GM19193 (cell line): ENCODE results near the gene SCARB1.

Experiments
- POLR2A ChIP-seq: IDR thresholded peaks from 4 replicates; pipeline ENCODE4 v1.6.1; 2011; ENCODE audit not compliant: insufficient read depth, insufficient read length; ENCODE audit errors: extremely low read depth

SCARB1 gene

DNA sequence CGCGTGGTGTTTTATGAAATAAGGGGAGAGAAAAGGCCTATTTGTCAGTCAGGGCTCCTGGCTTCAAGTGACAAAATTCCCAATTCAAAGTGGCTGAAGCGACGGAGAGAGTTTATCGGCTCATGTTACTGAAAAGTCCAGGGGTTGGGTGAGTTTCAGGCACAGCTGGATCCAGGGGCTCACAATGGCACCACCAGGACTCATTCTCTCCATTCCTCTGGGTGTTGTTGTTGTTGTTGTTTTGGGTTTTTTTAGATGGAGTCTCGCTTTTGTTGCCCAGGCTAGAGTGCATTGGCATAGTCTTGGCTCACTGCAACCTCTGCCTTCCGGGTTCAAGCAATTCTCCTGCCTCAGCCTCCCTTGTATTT is 119.4 kb downstream of the SCARB1 start:
- TF ChIP-seq POLR2A = no peak

DNA sequence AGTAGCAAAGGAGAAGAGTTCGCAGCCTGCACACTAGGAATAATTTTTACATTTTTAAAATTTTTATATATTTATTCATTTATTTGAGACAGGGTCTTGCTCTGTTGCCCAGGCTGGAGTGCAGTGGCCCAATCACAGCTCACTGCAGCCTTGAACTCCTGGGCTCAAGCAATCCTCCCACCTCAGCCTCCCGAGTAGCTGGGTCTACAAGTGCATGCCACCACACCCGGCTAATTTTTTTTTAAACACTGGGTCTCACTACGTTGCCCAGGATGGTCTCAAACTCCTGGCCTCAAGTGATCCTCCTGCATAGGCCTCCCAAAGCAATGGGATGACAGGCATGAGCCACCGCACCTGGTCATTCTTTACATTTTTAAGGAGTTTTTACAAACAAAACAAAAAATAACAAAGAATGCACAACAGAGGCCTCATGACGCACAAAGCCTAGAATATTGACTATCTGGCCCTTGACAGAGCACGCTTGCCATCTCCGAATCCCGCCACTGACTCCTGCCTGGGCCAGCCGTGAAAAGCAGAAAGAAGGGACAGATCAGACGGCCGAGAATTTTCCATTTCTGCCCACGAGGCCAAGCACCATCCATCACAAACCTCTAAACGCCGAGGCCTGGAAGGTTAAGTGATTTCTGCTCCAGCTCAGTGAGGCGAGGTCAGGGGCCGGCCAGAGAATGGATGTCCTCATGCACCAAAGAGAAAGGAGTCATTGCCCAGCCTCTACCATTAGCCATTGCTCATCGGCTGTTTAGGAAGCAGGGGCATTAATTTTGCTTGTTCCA is 120.0 kb downstream of the SCARB1 start:
- TF ChIP-seq POLR2A = no peak

DNA sequence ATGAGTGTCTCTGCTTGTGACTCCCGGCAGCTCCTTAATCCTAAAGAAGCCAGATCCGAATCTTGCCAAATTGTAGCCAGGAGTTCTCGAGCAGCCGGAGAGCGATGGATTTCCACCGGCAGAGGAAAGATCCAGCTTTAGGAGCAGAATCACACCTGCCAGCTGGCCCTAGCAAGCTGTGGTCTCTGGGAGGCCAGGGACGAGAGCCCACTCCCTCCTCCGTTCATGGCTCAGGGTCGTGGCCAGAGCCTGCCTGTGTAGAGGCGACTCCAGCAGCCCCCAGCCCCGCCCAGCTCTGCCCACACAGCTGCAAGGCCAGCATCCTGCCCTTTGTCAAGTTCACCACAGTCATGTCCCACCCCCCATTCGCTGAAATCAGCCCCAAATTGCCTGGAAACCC is 121.0 kb downstream of the SCARB1 start:
- no peak for TF ChIP-seq POLR2A

DNA sequence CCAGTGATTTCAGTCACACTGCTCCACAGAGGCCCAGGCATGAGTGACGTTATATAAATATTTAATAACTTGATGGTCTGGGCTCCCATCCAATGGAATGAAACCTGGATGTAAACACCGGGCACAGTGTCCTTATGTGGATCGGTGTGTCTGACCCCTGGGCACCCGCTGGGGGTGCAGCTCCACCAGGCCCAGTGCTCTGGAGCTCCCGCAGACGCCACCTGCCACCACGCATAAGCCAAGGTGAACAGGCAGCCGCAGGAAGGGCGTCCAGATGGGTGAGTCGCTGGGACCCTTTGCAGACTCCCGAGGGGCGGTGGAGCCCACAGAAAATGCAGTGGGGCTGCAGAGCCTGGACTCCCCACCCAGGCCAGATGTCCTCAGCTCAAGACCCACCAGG is 121.6 kb downstream of the SCARB1 start:
- TF ChIP-seq POLR2A = no peak

DNA sequence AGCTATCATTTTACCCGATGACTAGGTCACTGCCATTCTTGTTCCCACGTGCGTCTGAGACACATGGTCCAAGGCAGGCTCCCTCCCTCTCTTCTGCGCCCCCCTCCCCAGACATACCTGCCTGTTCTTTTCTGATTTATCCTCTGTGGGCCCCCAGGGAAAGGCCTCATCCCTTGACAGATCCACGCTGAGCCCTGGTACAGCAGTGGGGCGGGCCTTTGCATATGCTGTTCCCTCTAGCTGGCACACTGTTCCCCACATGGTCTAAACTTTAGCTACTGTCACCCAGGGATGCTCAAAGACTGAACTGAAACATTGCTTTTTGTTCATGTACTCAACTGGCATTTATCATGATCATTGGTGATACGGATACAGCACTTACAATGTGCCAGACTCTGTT is 122.5 kb downstream of the SCARB1 start:
- no peak for TF ChIP-seq POLR2A

DNA sequence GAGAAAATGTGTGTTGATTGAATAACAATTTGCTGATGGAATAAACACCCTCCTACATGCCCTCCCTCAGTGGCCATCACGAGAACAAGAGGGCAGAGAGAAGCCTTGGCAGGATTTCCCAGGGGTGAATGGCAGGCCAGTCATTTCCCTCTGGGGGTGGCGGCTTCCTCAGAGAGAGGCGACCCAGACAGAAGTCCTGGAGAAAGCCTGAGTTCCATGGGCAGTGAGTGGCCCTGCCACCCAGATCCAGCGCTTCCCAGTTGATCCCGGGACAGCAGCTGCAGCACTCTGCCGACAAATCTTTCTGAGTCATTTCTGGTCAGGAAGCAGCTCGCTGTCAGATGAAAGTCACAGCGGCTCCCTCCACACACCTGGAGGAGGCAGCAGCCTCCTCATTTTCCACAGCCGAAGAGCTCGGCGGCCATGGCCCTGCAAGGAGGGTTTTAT is 123.0 kb downstream of the SCARB1 start:
- no peak for TF ChIP-seq POLR2A

DNA sequence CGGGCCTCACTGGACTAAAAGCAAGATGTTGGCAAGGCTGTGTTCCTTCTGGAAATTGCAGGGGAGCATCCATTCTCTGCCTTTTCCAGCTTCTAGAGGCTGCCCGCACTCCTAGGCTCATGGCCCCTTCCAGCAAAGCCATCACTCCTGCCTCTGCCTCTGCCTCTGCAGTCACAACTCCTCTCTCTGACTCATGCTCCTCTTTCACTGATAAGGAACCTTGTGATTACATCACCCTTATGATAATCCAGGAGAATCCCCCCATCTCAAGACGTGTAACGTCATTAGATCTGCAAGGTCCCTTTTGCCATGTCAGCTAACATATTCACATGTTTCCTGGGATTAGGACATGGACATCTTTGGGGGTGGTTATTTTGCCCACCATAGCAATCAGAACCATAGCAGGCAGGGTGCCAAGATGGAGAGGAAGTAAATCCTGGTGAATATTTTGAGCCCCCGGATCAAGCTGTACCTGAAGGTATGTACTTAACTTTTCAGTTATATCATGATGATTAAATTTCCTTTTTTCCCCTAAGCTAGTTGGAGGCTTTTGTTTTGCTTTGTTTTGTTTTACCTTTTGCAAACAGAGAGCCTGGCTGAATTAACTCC is 123.6 kb downstream of the SCARB1 start:
- no peak for TF ChIP-seq POLR2A

DNA sequence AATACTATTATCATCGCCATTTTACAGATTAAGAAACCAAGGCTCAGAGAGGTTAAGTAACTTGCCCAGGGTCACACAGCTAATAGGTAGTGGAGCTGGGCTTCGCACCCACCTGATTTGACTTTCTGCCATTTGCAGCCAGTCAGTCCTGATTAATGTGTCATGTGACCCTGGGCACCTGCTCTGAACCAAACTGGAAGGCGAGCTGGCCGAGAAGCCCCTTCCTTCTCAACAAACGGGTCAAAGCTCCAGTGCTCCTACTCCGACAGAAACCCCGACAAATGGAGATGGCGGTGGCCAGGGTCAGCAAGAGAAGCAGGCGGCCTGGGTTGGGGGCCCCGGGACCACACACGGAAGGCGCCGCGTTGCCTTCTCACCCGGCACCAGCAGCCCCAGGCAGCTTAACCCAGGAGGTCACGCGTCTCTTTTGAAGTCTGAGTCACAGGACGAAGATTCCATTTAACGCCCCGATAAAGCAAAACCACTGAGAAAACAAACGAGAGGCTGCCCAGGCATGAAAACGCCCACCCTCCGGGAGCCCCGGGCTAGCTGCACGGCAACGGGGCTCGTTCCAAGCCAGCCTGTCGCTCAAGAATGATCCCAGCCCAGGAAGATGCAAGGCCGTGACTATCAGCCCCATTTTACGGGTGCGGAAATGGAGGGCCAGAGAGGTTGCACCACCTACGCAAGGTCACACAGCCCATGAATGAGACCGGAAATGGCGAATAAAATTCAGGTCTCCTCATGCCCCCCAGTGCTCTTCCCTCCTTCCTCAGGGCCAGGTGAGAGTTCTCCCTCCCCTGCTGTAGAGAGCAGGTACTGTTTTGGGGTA is 124.8 kb downstream of the SCARB1 start:
- no peak for TF ChIP-seq POLR2A

DNA sequence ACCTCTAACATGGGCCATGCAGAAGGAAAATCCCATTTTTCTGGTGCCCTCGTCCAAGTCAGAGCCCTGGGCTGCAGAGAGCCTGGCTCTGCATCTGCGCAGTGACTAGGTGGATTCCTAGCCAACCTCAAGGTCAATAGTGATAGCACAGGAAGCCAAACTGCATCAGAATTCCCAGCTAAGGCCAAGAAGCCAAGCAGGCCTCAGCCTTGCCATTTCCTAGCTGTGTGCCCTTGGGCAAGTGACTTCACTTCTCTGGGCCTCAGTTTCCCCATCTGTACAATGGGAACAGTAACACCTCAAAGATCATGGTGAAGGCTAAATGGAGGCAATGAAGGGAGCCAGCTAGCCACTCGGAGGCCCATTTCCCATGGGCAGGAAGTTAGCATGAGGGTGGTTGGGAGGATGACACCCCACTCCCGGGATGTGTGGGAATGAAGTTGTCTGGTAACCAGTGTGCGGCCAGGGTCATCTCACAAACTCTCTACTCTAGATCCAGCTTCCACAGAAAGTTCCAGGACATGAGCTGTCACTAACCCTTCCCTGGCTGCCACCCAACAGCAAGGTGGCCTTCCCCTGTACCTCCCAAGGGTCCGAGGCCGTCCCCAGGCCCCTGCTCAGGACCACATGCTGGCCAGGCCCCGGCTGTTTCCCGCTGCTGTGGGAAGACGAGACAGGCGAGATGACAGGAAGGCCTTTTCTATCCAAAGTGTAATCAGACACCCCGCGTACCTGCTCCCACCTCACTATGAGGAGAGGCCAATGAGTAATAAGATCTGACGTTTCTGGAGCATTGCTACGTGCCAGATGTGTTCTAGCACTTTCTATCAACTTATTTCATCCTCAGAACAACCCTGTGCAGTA is 125.7 kb downstream of the SCARB1 start:
- TF ChIP-seq POLR2A = no peak

DNA sequence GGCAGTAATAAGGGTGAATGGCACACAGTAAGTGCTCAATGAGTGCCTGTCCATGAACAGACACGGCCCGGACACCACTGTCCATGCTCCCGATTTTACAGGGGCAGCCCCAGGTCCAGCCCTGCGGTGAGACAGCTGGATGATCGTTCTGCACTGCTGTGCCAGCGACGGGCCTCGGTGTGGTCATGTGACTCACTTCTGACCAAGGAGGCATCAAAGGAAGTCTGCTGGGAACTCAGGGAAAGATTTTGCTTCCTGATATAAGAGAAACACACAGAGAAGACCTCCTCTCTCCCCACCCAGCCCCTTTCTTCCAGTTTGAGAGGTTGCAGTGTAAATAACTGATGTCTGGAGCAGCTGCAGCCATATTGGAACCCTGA is 126.6 kb downstream of the SCARB1 start:
- TF ChIP-seq POLR2A = no peak

DNA sequence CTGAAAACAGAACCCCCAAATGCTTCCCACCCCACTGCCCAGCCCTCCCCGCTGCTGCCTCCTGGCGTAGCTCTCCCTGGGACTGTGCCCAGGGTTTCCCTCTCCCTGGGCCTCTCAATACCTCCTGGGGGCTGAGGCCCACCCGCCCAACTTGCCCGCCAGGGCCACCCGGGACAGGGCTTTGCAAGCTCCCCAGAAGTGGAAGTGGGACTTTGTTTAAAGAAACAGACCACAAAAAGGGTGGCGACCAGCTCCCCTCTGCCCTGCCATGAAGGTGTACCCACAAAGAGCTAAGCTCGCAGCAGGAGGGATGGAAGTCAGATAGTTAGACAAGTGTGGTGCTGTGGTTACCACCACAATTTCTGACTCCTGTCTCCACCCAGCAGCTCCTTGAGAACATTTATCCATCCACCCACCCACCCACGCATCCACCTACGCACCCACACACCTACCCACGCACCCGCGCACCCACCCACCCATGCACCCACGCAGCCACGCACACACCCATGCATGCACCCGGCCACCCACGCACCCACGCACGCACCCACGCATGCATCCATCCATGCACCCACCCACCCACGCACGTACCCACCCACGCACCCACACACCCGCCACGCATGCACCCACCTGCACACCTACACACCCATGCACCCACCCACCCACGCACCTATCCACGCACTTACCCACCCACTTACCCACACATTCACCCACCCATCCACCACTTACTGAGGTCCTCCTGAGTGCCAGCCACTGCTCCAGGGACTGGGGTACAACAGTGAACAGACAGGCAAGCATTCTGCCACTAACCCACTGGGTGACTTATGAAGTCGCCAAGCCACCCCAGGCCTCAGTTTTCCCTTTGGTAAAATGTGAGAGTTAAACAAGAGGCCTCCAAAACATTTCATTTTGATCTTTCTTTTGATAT is 127.3 kb downstream of the SCARB1 start:
- no peak for TF ChIP-seq POLR2A

DNA sequence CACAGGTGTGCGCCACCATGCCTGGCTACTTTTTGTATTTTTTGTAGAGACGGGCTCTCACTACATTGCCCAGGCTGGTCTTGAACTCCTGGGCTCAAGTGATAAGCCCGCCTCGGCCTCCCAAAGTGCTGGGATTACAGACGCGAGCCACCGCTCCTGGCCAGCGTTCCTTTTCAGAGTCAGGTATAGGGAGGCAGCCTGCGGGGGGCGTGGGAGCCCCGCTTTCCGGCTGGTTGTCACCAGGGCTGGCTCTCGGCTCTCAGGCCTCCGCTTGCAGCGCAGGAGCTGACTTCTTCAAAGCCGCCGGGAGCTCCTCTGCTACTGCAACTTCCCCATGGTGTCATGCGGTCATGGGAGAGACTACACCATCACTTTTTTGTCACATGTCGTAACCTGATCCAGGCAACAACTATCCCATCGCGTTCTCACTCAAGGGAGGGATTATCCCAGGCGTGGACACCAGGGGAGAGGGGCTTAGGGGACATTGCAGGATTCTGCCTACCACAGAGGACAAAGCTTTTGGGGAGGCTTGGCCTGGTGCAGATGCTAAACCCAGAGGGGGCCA is 129.4 kb downstream of the SCARB1 start:
- no peak for TF ChIP-seq POLR2A

DNA sequence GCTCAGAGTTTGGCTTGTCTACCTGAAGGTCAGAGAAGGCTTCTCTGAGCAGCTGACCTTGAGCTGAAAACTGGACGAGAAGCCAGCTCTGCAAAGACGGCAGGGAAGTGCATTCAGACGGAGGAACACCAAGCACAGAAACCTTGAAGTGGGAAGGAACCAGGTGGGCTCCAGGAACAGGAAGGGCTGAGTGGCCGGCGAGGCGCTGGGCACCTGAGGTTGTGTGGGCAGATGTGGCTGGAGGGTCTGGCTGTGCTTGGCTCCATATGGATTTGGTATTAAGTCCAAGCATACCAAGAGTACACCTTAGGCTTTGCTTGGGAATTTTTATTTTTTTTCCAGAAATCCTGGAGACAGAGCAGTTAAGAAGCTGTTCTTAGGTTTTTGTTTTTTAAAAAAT is 130.6 kb downstream of the SCARB1 start:
- TF ChIP-seq POLR2A = no peak
